ENCODE results near the gene CCL2.

Gene CCL2

DNA sequence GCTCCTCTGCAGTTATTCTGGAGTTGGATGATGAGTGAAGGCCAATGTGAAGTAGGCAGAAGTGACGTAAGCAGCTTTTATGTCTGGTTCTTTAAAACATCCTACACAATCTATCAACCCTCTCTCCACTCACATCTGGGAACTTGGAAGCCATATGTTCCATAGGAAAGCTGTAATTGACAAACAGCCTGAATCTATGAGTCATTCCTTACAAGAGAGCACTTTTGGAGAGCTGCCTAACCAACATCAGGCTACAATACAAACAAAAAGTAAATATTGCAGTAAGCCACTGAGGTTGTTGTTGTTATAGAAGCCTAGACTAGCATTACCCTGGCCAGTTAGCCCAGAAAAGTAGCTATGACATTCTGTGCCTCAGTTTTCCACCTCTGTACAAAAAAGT is 20.8 kb downstream of the CCL2 start:
- DNase-seq = no peak

DNA sequence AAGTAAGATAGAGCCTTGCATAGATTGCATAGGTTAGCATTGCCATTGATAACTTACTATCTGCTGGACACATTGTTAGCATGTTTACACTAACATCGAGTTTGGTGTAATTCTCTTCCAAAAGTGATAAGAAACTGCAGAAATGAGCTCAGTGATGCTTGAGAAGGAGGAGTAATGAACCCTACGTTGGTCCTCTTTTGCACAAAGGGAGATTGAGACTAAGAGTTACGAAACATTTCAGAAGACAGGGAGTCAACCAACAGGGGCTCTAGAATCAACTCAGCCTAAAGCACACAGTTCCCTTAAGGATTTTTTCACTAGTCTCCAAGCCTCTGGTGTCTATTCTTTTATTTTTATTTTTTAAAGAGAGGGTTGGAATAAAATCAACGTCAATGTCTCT is 21.7 kb downstream of the CCL2 start:
- no peak for DNase-seq

DNA sequence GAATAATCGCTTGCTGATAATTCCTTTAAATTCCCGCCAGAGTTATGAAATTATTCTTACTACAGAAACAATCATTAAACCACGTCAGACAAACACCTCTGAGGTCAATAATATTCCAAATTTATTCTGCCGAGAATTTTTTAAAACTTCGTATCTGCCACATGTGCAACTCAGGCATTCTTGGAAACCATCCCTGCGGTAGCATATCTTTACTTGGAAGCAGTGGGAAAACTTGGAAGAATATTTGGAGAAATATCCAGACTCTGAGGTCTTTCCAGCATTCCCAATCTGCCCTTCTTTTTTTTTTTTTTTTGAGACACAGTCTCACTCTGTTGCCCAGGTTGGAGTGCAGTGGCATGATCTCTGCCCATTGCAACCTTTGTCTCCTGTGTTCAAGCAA is 28.5 kb downstream of the CCL2 start:
- DNase-seq = no peak

DNA sequence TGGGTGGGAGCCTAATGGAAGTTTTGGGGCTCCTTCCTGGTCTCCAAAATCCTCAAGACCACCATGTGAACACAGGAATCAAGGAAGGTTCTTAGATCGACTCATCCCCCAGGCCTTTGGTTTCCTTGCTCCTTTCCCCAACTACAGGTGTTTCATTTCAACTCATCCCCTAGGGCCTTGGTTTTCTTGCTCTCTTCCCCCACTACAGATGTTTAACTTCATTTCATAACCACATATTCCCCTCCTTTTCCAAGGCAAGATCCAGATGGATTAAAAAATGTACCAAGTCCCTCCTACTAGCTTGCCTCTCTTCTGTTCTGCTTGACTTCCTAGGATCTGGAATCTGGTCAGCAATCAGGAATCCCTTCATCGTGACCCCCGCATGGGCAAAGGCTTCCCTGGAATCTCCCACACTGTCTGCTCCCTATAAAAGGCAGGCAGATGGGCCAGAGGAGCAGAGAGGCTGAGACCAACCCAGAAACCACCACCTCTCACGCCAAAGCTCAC is 30.3 kb downstream of the CCL2 start, which contains the start of gene CCL11:
CCL11 (plus strand) TSS at position 457 of the 507 bp plus-strand sequence. CDS start 67 bp downstream, outside the sequence.
- no peak for DNase-seq

DNA sequence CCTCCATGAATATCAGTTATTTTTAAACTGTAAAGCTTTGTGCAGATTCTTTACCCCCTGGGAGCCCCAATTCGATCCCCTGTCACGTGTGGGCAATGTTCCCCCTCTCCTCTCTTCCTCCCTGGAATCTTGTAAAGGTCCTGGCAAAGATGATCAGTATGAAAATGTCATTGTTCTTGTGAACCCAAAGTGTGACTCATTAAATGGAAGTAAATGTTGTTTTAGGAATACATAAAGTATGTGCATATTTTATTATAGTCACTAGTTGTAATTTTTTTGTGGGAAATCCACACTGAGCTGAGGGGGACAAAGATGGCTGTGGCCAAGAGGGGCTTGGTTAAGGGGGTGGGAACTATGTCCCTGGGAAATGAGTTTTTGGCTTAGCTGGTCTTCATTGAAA is 32.8 kb downstream of the CCL2 start:
- DNase-seq = no peak

DNA sequence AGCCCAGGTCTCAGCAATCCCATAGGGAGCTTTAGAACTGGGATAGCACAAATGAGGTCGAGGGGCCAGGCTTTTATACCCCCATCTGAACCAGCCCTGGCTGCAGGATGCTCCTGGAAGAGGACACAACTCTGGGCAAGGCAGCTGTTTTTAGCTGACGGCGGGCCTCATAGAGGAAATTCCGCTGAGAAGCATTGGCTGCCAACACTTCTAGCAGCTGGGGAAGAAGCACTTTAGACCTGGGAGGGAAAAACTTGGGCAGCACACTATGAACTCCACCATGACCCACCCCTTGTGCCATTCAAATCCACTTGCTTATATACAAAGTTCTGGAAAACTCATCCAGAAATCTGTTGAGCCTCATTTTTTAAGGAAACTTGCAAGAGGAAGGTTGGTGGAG is 35.5 kb downstream of the CCL2 start:
- no peak for DNase-seq

DNA sequence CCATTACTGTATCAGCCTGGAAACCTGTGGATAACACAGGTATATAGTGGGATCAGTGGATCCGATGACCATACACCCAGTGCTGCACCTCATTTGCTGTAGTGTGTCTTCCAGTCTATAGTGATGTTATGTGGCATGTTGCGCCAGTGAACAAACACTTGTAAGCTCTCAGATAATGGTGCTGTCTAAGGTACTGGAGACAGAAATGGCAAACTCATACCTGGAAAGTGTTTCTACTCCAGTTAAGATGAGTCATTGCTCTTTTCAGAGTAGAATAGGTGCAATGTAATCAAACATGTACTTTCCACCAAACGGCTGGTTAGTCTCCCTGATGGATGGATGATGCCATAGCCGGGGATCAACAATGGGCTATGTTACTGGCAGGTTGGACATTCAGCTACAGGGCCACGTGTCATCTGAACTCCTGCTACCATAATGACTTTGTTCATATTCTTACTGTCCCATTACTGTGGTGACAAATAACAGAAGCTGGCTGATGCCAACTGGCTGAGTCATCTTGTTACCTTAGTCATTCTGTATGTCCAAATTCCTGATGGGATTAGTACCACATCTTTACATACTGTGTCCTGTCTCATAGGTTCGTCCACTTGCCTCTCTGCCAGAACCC is 36.8 kb downstream of the CCL2 start:
- DNase-seq = no peak

DNA sequence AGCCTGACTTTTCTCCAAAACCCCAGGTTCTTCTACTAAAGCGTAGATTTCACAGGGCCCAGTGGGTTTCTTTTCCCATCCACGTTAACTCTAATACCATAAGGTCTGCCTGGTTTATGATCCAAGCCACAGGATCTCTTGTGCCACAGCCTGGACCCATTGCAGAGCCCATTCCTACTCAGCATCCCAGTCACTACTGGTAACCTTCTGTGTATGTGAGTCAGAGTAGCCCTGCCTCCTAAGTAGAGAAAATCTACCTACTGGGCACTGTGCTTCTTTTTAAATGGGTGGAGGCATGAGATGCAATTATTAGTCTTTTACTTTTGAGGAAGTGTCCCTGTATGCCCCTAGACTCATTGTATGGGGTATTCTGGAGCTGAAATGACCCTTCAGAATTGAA is 43.9 kb downstream of the CCL2 start:
- no peak for DNase-seq

DNA sequence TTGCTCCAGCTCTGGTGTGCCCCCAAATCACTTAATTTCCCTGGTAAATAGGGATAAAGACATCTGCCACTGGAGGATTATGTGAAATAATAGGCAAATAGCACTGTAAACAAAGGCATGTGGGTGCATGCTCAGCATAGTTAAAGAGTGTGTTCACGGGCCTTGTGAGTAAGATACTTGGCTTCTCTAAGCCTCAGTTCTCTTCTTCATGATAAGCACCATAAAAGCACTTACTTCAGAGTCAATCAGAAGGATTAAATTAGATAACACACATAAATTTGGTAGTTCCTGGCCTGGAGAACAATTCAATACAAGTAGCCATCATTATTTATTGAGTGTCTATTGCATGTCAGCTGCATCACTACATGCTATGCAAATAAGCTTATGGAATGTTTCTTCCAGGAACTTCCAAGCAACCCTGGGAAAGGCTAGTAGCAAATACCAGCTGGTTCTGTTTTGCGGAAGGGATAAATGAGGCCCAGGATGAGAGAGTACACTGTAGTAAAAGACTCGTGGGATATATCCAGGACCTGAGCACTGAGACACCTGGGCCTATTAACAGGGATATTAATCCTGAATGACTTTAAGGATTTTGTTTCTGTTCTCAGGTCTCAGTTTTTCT is 45.0 kb downstream of the CCL2 start:
- DNase-seq = no peak

DNA sequence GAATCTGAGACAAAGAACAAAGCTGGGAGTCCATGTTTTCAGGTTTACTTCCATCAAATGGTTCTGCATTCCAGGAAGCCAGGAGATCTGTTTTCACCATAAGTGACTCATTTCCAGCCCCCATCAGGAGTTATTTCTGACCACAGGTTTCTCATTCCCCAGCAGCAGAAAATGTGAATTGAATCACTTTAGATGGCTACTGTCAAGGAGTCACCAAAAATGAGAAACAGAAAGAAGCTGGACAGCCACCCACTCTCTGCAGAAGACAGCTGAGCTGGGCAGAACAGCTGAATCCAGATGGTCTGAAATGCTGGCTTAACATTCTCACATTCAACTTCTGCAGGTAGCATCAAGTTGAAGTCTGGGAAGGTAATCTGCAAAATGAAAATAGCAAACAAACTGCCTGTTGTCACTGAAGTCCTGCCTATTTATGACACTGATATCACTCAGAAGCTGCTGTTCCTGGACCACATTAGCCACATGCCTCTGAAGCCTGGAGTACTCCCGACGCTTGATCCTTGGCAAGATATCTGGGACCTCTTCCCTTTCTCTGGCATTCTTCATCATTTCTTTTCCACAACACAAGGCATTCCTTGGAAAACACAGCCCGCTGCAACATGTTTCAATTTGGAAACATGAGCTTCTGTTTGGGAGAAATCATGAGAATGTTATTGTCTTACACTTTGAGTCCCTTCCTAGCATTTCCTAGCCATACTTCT is 45.7 kb downstream of the CCL2 start:
- no peak for DNase-seq

DNA sequence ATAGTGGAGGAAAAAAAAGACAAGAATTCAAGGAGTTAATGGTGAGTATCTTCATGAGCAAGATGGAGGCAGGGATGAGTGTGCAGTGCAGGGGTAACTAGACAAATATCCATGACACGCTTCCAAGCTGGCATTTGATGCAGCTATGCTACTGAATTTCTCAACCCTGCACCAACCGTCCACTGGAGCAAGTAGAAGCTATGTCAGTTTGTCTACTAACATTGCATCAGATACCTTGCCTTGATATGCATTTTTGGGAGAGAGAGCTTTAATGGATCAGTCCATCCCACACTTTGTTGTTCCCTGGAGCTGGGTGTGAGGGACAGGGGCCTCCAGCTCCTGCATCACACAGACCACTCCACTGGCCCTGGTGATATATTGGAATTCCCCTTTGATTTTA is 46.9 kb downstream of the CCL2 start:
- DNase-seq = no peak

DNA sequence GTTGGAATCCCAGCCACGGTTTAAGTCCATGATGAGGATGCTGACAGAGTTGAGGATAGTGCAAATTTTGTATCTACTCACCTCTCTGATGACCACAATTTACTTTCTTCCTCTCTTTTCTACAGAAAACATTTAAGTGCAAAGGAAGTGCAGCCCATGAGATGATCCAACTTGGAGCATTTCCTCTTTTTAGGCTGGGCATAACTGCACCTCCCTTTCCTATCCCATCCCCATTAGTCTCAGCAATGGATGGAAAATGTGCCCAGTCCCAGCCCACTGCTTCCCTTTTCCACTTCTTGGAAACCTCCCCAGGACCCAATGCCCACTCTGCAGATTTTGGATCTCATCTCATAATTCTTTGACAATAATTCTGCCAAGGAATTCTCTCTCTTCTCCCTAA is 47.6 kb downstream of the CCL2 start:
- no peak for DNase-seq

DNA sequence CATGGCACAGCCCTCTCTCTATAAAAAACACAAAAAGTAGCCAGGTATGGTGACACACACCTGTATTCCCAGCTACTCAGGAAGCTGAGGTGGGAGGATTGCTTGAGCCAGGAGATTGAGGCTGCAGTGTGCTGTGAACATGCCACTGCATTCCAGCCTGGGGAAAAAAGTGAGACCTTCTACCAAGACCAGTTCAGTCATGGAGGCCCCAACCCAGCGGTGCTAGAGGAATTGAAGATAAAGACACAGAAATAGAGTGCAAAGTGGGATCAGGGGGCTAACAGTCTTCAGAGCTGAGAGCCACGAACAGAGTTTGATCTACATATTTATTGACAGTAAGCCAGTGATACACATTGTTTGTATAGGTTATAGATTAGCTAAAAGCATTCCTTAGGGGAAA is 48.5 kb downstream of the CCL2 start:
- no peak for DNase-seq

DNA sequence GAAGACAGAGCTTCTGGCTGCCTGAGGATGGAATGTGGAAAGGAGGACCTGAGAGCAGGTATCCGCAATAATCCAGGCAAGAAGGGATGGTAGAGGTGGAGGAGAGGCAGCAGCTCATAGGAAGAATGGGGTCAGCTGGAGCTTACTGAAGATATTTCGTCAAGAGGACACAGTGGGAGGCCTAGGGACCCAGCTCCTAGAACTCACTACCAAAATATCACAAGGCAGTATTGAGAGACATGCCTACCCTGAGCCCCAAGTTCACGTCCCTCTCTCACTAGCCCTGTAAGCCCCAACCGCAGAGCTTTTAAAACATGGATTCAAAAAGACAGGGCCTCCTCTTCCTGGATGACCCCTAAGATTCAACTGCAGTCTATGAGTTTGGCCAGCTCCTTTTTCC is 50.0 kb downstream of the CCL2 start:
- DNase-seq = no peak

DNA sequence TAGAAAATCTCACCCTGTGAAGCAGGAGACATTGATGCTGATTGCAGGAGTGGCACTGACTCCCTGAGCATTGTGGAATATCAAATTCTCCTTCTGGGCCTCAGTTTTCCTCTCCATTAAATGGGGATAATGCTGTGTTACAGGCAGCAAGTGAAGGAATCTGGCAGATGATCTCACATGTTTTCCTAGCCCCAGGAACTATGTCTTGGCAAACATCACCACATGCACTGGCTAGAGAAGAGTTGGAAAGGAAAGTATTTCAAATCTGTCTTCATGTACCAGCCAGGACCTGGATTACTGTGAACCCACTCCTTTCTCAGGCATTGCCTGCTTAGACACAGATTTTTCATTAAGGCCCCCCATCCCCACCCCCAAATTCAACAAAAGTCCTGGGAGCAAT is 50.5 kb downstream of the CCL2 start:
- no peak for DNase-seq

DNA sequence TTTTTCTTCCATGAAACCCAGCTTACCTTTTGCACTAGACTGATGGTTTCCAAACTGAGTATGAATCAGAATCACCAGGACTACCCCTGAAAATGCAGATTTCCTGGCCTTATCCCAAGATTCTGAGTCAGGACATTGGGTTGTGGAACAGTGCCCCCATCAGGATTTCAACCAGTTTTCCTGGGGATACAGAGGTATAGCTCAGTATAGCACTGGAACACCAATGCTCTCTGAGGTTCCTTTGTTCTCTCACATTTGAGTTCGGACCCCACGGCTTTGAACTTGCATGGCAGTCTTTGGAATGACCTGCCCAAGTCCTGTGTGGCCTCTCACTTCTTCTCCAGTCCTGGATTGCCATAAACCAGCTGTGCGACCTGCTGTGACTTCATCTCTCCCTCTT is 51.4 kb downstream of the CCL2 start:
- DNase-seq = no peak

Data from COR-L47 (cell line).